HEK293T (cell line): ENCODE data around the gene ACACB.

Experiments used
- BHLHE40 ChIP-seq: fragments of 450-650 bp; IDR thresholded peaks from 2 replicates; pipeline ENCODE4 v1.6.1; 2016; ENCODE audit warnings: mild to moderate bottlenecking, moderate library complexity, borderline replicate concordance
- FOXA1 ChIP-seq: fragments of 450-650 bp; IDR thresholded peaks from 2 replicates; pipeline ENCODE4 v1.6.1; 2016; ENCODE audit warnings: mild to moderate bottlenecking
- FOXM1 ChIP-seq: fragments of 450-650 bp; IDR thresholded peaks from 2 replicates; pipeline ENCODE4 v1.6.1; 2017; ENCODE audit warnings: mild to moderate bottlenecking, borderline replicate concordance
- HDGF ChIP-seq: fragments of 450-650 bp; IDR thresholded peaks from 2 replicates; pipeline ENCODE4 v1.6.1; 2017; ENCODE audit warnings: antibody characterized with exemption, borderline replicate concordance
- L3MBTL2 ChIP-seq: fragments of 450-650 bp; conservative IDR thresholded peaks from 2 replicates; pipeline ENCODE4 v1.6.1; 2016; ENCODE audit warnings: mild to moderate bottlenecking
- PKNOX1 ChIP-seq: fragments of 450-650 bp; IDR thresholded peaks from 2 replicates; pipeline ENCODE4 v1.6.1; 2016
- SP1 ChIP-seq: fragments of 450-650 bp; IDR thresholded peaks from 2 replicates; pipeline ENCODE4 v1.6.1; 2017
- SUZ12 ChIP-seq: fragments of 450-650 bp; IDR thresholded peaks from 2 replicates; pipeline ENCODE4 v1.6.1; 2016; ENCODE audit warnings: mild to moderate bottlenecking
- ZNF384 ChIP-seq: fragments of 450-650 bp; IDR thresholded peaks from 2 replicates; pipeline ENCODE4 v1.6.1; 2016

- TF ChIP-seq BHLHE40 (no peak), L3MBTL2 (no peak), HDGF (no peak), SP1 (no peak), FOXM1 (no peak), SUZ12 (no peak), FOXA1 (no peak), ZNF384 (no peak), PKNOX1 (no peak)
These were observed 50.0 kb downstream of the ACACB start for GRCh38 chr12:109166371-109166770.
